ENCODE data around the gene KANSL1.

DNA sequence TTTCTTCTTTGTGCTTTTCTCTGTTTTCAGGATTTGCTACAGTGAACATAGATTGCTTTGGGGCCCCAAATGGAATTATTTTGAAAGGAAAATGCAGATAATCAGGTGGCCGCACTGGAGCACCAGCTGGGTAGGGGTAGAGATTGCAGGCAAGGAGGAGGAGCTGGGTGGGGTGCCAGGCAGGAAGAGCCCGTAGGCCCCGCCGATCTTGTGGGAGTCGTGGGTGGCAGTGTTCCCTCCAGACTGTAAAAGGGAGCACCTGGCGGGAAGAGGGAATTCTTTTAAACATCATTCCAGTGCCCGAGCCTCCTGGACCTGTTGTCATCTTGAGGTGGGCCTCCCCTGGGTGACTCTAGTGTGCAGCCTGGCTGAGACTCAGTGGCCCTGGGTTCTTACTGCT lies 192.9 kb downstream of the KANSL1 start:
- TF ChIP-seq, protein P1, sequence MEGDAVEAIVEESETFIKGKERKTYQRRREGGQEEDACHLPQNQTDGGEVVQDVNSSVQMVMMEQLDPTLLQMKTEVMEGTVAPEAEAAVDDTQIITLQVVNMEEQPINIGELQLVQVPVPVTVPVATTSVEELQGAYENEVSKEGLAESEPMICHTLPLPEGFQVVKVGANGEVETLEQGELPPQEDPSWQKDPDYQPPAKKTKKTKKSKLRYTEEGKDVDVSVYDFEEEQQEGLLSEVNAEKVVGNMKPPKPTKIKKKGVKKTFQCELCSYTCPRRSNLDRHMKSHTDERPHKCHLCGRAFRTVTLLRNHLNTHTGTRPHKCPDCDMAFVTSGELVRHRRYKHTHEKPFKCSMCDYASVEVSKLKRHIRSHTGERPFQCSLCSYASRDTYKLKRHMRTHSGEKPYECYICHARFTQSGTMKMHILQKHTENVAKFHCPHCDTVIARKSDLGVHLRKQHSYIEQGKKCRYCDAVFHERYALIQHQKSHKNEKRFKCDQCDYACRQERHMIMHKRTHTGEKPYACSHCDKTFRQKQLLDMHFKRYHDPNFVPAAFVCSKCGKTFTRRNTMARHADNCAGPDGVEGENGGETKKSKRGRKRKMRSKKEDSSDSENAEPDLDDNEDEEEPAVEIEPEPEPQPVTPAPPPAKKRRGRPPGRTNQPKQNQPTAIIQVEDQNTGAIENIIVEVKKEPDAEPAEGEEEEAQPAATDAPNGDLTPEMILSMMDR (IDR thresholded peaks at IDR 0.05; ENCODE audit: low read depth, low read length): no peak
- TF ChIP-seq MYC (IDR thresholded peaks at IDR 0.05; ENCODE audit: low read depth, low read length) (no peak), POLR2A (IDR thresholded peaks at IDR 0.05; ENCODE audit: extremely low read depth, insufficient read length) (no peak)
- TF ChIP-seq, protein P2, sequence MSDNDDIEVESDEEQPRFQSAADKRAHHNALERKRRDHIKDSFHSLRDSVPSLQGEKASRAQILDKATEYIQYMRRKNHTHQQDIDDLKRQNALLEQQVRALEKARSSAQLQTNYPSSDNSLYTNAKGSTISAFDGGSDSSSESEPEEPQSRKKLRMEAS (IDR thresholded peaks at IDR 0.05; ENCODE audit: low read depth, low read length): no peak

Data from NB4 (cell line).